NCI-H510A (cell line): Measurements from ENCODE around the gene SLC2A13.
"Not testable (repeated sequence)": the region's sequence is repeated elsewhere in the genome, so short reads cannot be mapped to it uniquely, and the experiment has no call there.

Source experiments
- DNase-seq: peaks from one replicate; lab custom pipeline; 2025; lab: John Stamatoyannopoulos, UW

The SLC2A13 gene

DNA sequence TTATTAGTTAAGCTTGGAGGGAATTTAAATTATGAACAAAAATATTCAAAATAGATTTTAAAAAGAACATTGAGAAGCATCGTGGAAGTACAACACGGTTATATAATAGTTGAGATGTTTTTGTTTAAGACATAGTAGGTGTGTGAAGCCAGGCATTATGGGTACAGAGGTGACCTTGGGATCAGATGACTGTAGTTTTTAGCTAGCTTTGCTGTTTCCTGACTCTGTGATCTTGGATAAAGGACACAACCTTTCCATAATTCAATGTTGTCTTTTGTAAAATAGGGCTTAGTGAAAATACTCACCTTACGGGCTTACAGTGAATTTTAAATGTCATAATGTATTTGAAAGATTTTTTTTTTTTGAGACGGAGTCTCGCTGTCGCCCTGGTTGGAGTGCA lies 239.7 kb downstream of the SLC2A13 start:
- no peak for DNase-seq

DNA sequence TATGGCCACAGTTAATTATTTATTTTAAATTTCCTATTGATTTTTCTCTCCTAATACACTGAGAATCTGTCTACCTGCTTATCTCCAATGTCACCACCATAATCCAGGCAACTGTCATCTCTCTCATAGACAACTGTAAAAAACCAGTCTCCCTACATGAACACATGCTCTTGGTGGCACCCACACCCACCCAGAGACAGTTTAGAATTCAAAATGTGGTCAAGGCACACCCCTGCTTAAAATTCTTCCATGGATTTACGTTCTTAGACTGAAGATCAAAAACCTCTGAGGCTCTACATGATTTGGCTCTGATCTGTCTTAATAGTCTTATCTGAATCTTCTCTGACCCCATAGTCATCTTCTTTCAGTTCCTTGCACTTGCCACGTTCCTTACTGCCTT lies 245.2 kb downstream of the SLC2A13 start:
- DNase-seq, result no peak

DNA sequence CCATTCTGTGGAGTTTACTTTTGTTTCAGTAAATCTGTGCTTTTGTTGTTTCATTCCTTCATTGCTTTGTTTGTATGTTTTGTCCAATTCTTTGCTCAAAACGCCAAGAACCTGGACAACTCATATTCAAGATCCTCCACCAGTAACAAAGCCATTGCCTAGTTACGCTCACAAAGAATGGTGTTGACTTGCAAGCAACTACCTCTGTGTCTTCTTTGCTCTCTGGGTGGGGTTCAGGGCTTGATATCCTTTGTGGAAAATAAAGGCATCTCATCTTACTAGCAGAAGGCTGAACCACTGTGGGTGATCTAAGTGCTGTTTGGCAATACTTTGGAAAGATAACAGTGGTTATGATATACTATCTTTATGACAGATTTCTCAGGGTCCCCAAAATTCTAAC lies 252.9 kb downstream of the SLC2A13 start:
- no peak for DNase-seq

DNA sequence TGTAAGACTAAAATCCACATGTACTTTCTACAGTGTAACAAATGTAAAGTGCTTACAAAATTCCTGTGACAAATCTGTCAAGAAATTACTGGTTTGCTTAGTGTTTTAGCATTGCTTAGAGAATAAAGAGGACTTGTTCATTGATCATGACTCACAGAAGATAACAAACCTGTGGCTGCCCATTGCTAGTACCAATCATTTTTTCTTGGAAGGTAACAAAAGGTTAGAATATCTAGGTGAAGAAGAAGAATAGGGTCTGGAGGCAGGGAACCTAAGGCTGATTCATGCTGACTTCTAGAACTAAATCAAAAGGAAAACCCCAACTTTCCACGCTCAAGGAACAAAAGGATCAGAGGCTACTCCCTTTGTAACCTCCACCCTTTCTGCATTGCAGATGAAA lies 253.5 kb downstream of the SLC2A13 start:
- no peak for DNase-seq

DNA sequence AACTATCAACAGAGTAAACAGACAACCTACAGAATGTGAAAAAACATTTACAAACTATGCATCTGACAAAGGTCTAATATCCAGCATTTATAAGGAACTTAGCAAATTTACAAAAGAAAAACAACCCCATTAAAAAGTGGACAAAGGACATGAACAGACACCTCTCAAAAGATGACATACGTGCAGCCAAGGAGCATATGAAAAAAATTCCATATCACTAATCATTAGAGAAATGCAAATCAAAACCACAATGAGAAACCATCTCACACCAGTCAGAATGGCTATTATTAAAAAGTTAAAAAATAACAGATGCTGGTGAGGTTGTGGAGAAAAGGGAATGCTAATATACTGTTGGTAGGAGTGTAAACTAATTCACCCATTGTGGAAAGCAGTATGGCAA lies 257.7 kb downstream of the SLC2A13 start:
- not testable (repeated sequence) for DNase-seq

DNA sequence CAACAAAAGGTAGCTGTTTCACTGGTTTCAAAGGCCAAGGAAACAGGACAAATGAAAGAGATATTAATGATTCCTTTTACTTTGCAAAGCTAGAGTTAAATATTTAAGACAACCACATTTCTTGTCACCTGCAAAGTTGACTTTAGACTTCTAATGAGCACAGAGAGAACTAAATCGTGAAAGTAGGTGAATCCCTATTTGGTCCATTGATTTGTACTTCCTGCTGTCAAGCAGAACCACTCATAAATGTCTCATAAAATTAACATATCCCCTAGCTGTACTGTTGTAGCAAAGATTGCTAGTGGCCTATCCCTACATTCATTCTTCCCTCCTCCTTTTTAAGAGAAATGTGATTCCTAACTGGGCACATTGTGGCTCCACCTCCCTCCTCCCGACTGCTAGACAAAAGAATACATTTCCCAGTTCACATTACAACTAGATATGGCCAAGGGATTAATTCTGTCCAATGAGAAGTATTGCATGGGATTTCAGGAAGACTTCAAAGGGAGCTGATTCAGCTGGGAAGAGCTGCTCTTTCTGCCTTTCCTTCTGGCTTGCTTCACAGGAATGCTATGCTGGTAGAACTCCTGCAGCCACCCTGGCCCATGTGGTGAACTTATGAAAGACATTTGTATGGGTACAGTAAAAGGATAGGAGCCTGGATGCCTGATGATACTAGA lies 258.8 kb downstream of the SLC2A13 start:
- DNase-seq, result no peak

DNA sequence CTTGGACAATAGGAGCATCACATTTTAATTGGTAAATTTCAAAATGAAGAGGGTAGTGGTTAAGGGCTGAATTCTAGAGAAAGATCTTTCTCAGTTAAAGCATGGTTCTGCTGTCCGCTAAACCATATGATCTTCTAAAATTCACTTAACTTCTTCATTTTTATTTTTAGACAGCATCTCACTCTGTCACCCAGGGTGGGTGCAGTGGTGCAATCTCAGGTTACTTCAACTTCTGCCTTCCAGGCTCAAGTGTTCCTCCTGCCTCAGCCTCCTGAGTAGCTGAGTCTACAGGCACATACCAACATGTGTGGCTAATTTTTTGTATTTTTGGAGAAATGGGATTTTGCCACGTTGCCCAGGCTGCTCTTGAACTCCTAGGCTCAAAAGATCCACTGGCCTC lies 259.6 kb downstream of the SLC2A13 start:
- DNase-seq, result no peak

DNA sequence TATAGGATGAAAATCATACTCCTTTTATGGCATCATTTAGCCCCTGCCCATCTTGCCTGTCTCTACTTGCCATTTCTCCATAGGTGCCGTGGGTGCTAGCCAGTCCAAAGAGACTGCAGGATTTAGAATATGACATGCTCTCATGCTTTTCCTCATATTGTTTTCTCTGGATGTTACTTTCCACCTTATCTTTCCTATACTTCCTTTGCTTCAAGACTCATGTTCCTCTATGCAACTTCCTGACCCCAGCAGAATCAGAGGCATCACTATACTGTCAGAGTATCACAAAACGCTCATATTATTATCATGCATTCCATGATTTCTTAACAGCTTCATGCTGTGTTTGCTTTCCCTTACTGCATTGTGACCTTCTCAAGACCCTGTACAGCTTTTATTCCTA lies 265.5 kb downstream of the SLC2A13 start:
- no peak for DNase-seq

DNA sequence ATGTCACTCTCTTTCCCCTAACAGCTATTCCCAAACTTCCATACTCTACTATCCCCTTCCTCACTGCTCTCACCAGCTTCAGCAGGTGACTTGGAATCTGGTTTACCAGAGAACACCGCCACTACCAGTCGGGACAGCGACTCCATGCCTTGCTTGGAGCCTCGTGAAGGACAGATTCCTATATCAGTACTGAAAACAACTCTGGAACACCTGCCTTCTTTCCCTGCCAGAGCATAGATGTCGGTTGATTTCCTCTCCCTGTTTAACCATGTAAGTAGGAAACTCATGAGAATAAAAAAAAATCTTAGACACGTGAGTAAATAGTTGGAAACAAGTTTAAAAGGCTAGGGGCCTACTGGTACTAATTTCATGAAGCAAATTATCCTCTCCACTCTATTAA lies 266.8 kb downstream of the SLC2A13 start:
- DNase-seq, result no peak

DNA sequence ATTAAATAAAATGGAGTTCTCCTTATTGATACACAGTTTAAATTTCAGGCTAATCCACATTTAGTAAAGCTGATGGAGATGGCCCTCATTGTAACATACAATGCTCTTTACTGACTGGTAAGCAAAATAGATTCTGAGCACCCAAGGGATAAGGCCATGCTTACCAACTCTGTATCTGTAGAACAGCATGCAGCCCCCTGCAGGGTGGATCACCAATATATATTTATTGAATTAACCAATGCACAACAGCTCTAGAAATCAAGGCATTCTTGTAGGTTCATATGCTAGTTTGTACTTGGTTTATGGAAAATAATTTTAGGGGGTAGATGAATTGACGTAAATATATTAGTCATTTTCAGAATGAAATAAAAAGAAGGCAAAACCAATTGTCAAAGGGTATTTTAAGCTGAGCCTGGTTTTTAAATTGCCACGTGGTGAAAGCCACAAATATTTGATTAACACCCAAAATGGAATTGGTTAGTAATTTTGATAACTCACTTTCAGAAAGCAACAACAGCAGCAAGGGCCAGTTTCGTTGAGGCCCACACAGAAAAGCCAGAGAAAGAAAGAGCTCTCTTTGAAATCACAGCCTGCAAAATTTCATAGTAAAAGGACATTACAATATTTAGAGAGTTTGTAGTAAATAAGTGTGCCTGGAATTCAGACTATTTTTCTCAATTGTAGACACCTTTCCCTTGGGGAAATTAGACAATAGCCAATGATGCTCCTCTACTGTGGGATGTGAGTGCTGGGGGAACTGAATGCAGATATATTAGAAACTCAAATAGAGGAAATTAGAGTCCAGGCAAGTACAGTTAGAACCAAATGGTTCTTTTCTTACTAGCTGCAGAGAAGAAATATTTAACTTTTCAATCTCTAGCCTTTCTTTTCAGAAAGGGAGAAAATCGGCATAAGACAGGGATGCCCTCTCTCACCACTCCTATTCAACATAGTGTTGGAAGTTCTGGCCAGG lies 270.1 kb downstream of the SLC2A13 start:
- DNase-seq, result no peak

DNA sequence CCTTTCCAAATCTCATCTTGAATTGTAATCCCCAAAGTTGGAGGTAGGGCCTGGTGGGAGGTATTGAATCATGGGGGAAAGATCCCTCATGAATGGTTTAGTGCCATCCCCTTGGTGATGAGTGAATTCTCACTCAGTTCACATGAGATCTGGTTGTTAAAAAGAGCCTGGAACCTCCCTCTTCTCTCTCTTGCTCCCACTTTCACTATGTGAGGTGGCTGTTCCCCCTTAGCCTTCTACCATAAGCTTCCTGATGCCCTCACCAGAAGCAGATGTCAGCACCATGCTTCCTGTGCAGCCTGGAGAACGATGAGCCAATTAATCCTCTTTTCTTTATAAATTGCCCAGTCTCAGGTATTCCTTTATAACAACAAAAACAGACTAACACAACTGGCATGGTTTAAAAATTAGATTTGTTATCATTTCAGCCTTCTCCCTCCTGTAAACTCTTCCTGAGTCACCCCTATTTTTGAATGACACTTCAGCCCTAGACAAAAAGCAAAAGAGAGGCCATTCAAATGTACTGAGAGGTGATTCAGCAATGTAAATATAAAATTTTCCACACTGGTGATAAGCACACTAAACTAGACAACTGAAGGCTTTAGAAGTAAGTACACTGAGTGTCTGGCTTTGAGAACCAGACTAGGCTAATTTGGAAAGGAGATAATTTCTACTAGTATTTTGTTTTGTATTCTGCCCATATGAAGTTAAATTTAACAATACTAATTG lies 274.1 kb downstream of the SLC2A13 start:
- no peak for DNase-seq

DNA sequence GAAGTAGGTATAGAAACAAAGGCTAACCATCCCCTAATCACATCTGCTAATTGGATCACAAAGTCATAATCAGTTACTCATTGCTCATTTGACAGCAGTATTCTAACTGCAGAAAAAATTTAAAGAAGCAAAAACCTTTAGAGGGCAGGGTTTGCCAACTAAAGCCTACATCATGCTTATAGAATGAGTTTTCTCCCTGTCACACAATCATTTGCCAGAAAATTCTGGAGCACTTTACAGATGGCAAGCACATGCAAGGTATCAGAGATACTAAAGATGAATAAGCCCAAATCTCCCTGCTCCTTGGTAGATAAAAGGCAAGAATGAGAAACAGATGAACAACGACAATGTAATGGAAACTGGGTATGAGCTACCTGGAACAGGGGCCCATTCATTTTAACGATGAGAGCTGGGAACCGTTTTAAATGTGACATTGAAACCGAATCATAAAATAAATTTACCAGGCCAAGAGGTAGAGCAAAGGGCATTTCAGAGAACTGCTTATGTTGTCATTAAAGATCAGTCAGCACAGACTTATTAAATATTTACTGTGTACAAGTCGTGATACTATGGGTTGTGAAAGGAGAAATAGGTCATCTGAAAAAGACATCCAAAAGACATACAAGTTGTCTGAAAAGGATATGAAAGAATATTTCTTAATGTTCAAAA lies 274.9 kb downstream of the SLC2A13 start:
- no peak for DNase-seq

DNA sequence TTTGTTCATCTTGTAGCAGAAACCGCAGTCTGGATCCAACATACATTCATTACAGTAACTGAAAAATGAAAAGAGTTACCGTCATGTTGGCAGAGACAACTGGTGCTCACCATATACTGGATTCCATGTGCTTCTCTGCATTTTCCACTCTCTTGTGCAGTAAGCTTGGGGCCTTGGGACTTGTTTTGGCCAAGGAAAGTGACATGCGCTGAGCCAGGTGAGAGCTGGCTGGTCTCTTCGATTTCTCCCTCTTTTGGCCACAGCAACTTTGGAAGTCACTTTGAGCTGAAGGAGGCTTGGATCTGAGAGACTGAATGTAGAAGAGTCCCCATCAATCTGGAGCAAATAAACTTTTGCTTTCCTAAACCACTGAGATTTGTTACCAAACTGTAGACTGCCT lies 275.7 kb downstream of the SLC2A13 start:
- DNase-seq, result no peak

DNA sequence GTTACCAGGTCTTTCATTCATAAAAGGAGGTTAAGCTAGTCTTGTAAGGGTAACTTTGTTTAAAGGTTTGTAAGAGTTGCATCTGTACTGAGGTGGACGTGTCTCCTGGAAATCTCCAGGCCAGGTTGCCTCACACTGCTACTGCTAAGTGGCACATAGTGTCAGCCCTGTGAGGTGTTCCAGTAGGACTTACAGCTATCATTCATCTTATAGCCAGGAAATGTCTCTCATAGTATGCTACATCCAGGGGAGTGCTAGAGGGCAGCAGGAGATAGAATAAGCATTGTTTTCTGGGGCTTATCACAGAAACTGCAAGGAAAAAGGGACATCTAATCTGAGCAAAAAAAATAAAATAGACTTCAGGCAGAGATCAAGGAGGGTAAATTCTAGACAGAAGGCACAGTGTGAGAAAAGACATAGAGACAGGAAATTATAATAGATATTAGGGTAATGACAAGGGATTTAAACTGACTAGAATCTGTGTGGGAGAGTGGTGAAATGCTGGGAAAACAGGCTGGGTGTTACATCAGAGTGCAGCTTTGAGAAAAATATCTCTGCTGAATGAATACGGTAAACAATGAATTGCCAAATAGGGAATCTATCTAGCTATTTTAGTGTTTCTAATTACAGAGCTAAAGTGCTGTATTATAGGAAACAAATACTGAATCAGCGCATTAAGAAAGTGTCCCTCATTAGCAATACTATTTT lies 281.2 kb downstream of the SLC2A13 start:
- no peak for DNase-seq

DNA sequence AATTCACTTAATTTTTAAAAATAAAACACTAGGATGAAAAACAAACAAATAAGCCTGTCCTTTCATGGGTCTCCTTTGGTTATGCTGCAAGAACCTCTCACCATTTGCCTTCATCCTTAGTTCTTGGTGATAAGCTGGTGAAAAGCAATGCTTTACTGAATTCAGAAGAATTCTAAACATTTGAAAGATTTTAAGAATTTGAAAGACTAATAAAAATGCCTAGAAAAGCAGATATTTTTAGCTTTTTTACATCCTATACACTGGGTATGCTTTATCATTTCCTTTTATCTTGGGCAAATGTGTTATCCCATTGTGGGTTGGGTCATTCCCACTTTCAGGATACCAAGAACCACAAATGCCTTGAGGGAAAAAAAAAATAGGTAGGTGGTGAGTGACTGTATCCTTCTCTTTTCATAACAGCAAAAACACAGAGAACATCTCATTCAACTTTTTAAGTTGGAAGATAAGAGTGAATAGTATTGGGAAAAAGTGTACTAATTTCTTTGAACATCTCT lies 289.2 kb downstream of the SLC2A13 start:
- DNase-seq, result no peak

DNA sequence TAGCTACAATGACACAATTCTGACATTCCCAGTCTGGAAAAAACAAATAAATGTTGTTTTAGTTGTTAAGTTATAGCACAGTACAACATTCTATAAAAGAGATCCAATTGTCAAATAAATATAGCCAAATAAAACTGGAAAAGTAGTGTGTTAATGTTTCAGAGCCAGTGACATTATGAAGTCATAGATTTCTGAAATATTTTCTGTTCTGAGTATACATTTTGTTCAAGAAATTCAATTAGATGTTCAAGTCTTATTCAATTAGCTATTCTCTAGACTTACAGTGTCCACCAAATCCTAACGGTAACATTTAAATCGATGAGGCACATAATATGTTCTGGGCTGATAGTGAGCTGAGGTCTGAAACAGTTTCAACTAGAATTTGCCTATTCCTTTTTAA lies 290.1 kb downstream of the SLC2A13 start:
- DNase-seq, result no peak

DNA sequence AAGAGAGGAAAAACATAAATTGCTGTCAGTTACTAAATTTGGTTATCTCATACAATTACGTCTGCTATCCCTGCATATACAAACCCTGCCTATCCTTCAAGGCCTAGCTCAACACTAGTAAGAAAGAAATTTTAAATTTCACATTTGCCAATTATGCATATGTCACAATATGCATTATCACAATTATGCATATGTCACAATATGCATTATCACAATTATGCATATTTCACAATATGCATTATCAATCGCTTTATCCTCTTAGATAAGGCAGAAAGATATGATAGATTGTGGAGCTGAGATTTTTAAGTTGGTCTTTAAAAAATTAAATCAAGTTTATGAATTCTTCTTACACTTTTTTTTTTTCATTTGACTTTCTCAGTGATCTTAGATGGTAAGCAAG lies 291.3 kb downstream of the SLC2A13 start:
- DNase-seq, result no peak

DNA sequence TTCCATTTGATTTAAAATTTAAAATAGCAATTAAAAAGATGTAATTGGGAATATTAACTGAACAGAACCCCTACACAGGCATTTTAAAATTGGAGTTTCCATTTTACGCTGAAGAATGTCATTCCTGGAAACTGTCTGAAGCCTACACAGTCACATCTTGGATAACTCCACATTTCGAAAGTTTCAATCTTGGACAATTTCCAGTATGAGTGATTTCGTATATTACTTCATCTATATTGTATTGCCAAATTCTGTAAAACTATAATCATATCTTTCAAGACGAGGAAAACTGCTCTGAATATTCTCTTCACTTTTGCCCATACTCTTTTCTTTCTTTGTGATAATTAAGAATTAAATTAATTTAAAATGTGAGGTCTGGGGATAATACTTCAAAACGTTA lies 292.1 kb downstream of the SLC2A13 start:
- no peak for DNase-seq

DNA sequence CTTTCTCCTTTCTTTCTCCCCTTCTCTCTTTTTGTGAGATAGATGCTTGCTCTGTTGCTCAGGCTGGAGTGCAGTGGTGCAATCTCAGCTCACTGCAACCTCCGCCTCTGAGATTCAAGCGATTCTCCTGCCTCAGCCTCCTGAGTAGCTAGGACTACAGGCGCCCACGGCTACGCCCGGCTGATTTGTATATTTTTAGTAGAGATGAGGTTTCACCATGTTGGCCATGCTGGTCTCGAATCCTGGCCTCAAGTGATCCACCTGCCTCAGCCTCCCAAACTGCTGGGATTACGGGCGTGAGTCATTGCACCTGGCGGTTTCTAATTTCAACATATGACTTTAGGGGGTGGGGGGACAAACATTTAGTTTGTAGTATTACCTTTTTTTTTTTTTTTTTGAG lies 293.4 kb downstream of the SLC2A13 start:
- DNase-seq, result not testable (repeated sequence)

DNA sequence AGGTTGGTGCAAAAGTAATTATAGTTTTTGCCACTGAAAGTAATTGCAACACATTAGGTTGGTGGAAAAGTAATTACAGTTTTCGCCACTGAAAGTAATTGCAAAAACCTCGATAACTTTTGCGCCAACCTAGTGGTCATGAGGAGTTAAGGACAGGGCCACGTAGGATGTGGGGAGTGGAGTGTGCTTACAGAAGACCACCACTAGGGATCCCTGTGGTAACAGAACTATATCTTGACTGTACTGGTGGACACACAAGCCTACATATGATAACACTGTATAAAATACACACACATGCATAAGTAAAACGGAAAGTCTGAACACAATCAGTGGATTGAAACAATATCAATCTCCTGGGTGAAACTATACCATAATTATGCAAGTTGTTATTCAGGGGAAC lies 298.8 kb downstream of the SLC2A13 start:
- DNase-seq, result no peak

DNA sequence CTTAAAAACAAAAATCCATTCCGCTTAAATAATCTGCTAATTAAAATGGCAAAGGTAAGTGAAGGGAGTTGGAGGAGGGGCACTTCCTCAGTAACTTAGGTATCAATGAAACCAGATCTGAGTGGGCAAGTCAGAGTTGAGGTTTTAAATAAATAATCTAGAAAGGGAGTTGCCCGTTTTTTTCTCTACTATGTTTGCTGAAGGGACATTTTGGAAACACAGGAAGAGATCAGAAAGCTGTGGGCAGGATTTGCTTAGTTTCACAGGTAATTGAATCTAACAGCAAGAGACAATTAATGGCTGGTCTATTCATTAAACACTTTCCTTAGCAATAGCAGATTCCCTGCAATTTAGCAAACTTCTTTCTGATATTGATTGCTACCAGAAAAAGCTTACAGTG lies 300.2 kb downstream of the SLC2A13 start:
- no peak for DNase-seq
